OCI-LY3 (cell line): ENCODE data around the gene KIF3B.
A peak's percentile ranks its signal among the peaks of the same experiment; 100 is the strongest.
"Not testable (repeated sequence)": the region's sequence is repeated elsewhere in the genome, so short reads cannot be mapped to it uniquely, and the experiment has no call there.

ENCODE experiments used
- H2AFZ ChIP-seq: fragments of 200-600, 300-600 bp; shearing (Covaris generic); 2 replicates; pipeline ENCODE4 v1.6.0; 2014; ENCODE audit warnings: antibody characterized with exemption, low read depth, low read length
- H3K27ac ChIP-seq: fragments of 200-600, 300-600 bp; sonication (generic); 2 replicates; pipeline ENCODE4 v1.5.1; 2014; ENCODE audit warnings: mild to moderate bottlenecking, low read length, moderate library complexity, mixed read lengths
- H3K27me3 ChIP-seq: fragments of 200-600, 300-600 bp; sonication (generic); 2 replicates; pipeline ENCODE4 v1.6.1; 2014; ENCODE audit warnings: low read depth, low read length, mixed read lengths
- H3K36me3 ChIP-seq: fragments of 200-600, 300-600 bp; sonication (generic); replicated peaks from 2 replicates; pipeline ENCODE3; 2014; ENCODE audit warnings: low read depth, low read length, mixed read lengths
- H3K4me1 ChIP-seq: fragments of 300-600, 200-600 bp; sonication (generic); 2 replicates; pipeline ENCODE4 v1.6.1; 2014; ENCODE audit warnings: low read length, mixed read lengths
- H3K4me2 ChIP-seq: fragments of 200-600, 300-600 bp; sonication (generic); 2 replicates; pipeline ENCODE4 v1.6.1; 2014; ENCODE audit warnings: low read length, mixed read lengths
- H3K4me3 ChIP-seq: fragments of 300-600, 200-600 bp; sonication (generic); 2 replicates; pipeline ENCODE4 v1.5.1; 2014; ENCODE audit warnings: antibody characterized with exemption, mild to moderate bottlenecking, low read length, moderate library complexity
- H3K79me2 ChIP-seq: fragments of 300-600, 200-600 bp; shearing (Covaris generic); 2 replicates; pipeline ENCODE4 v1.6.1; 2014; ENCODE audit warnings: mild to moderate bottlenecking, low read length, mixed read lengths
- H3K9ac ChIP-seq: fragments of 300-600, 200-600 bp; shearing (Covaris generic); 2 replicates; pipeline ENCODE4 v1.6.0; 2014; ENCODE audit warnings: mild to moderate bottlenecking, low read length, moderate library complexity
- H3K9me3 ChIP-seq: fragments of 200-600, 300-600 bp; shearing (Covaris generic); 2 replicates; pipeline ENCODE4 v1.6.1; 2014; ENCODE audit warnings: low read length, mixed read lengths; ENCODE audit not compliant: insufficient read depth
- H4K20me1 ChIP-seq: fragments of 200-600, 300-600 bp; sonication (generic); 2 replicates; pipeline ENCODE4 v1.6.1; 2016; ENCODE audit warnings: low read length, mixed read lengths; ENCODE audit not compliant: insufficient read depth
- EZH2phosphoT487 ChIP-seq: fragments of 200-600 bp; shearing (Covaris generic); IDR thresholded peaks from 2 replicates; pipeline ENCODE4 v1.6.1; 2018; ENCODE audit warnings: antibody characterized with exemption, mixed run types, low read depth
- TF ChIP-seq, protein P1 (sequence below): fragments of 200-600, 300-600 bp; sonication (generic); IDR thresholded peaks from 2 replicates; pipeline ENCODE4 v1.5.1; 2014; ENCODE audit warnings: antibody characterized with exemption, low read length, low read depth

Gene KIF3B

DNA sequence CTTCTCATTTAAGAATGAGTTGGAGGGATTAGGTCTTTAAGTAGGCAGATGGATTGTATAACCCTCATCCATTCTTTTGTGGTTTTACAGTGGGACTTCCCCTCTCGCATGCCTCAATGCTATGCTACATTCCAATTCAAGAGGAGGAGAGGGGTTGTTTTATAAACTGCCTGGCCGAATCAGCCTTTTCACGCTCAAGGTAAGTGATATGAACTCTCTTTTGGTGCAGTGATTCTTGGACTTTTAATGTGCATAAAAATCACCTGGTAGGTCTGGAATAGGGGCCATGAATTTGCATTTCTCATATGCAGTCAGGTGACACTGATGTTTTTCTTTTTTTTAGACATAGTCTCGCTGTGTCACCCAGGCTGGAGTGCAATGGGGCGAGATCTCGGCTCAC lies 91.5 kb downstream of the KIF3B start:
- Histone ChIP-seq H3K4me3 (peak overlapping the region; percentile 65), H3K4me2 (peak overlapping the region; percentile 87), H2AFZ (no peak overlapping the region), H3K9ac (peak overlapping the region; percentile 5; the same call in 1 of the 2 replicates), H3K36me3 (peaks cover 20% of the 10 kb centered on the region), H3K27ac (peak overlapping the region; percentile 82), H3K27me3 (no peaks in the 10 kb centered on the region), H3K4me1 (peaks cover 63% of the 10 kb centered on the region), H3K9me3 (no peaks in the 10 kb centered on the region), H3K79me2 (peaks cover 95% of the 10 kb centered on the region), H4K20me1 (peaks cover 53% of the 10 kb centered on the region)
- TF ChIP-seq EZH2phosphoT487: no peak
- TF ChIP-seq, protein P1, sequence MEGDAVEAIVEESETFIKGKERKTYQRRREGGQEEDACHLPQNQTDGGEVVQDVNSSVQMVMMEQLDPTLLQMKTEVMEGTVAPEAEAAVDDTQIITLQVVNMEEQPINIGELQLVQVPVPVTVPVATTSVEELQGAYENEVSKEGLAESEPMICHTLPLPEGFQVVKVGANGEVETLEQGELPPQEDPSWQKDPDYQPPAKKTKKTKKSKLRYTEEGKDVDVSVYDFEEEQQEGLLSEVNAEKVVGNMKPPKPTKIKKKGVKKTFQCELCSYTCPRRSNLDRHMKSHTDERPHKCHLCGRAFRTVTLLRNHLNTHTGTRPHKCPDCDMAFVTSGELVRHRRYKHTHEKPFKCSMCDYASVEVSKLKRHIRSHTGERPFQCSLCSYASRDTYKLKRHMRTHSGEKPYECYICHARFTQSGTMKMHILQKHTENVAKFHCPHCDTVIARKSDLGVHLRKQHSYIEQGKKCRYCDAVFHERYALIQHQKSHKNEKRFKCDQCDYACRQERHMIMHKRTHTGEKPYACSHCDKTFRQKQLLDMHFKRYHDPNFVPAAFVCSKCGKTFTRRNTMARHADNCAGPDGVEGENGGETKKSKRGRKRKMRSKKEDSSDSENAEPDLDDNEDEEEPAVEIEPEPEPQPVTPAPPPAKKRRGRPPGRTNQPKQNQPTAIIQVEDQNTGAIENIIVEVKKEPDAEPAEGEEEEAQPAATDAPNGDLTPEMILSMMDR: no peak

DNA sequence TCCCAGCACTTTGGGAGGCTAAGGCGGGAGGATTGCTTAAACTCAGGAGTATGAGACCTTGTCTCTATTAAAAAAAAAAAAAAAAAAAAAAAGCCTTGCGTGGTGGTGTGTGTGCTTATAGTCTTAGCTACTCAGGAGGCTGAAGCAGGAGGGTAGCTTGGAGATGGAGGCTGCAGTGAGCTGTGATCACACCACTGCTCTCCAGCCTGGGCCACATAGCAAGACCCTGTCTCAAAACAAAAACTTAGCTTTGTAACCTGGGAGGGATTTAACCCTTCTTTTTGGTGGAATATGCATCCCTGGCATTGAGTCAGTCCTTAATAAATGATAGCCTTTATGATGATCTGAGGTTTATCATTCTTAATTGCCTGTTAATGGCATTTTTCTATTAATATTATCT lies 93.4 kb downstream of the KIF3B start:
- Histone ChIP-seq H3K79me2 (peaks cover 88% of the 10 kb centered on the region), H3K36me3 (peaks cover 26% of the 10 kb centered on the region), H4K20me1 (peaks cover 34% of the 10 kb centered on the region), H2AFZ (no peak overlapping the region), H3K27me3 (no peaks in the 10 kb centered on the region), H3K27ac (no peak overlapping the region), H3K9me3 (no peaks in the 10 kb centered on the region), H3K9ac (no peak overlapping the region), H3K4me1 (peaks cover 43% of the 10 kb centered on the region), H3K4me3 (no peak overlapping the region), H3K4me2 (no peak overlapping the region)
- TF ChIP-seq, protein P1: no peak

DNA sequence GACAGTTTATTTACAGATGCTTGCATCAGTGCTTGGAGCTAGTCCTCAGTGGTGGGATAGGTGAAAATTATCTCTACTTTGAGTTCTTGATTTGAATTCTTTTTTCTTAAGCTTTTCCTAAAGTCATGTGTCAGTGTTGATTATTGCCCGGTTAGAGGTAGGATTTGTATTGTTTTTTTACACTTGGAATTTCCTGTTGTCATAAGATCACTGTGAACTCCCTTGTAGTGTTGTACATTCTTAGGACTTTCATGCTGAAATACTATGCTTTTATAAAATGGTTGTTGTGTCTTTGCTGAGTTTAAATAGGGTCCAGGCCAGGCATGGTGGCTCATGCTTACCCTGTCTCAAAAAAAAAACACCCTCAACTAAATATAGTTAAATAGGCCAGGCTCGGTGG lies 101.0 kb downstream of the KIF3B start:
- no peak overlapping the region for H3K4me2 ChIP-seq
- no peaks in the 10 kb centered on the region for H3K9me3 ChIP-seq
- H3K36me3 ChIP-seq: peaks cover 13% of the 10 kb centered on the region
- H3K27me3 ChIP-seq: no peaks in the 10 kb centered on the region
- no peak overlapping the region for H3K27ac ChIP-seq
- H3K9ac ChIP-seq: no peak overlapping the region
- H3K79me2 ChIP-seq: peaks cover 50% of the 10 kb centered on the region
- no peaks in the 10 kb centered on the region for H3K4me1 ChIP-seq
- H4K20me1 ChIP-seq: peaks cover 17% of the 10 kb centered on the region
- H3K4me3 ChIP-seq: no peak overlapping the region
- no peak overlapping the region for H2AFZ ChIP-seq
- no peak for TF ChIP-seq EZH2phosphoT487
- TF ChIP-seq, protein P1: no peak

DNA sequence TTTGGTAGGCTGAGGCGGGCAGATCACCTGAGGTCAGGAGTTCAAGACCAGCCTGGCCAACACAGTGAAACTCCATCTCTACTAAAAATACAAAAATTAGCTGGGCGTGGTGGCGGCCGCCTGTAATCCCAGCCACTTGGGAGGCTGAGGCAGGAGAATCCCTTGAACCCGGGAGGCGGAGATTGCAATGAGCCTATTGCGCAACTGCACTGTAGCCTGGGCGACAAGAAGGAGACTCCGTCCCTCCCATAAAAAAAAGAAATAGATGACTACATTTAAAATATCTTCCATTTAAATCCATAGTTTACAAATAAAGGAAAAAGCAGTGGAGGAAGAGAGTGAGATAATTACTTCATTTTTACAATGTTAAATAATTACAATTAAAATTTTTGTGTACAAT lies 102.6 kb downstream of the KIF3B start:
- not testable (repeated sequence) for H3K27ac ChIP-seq, H3K4me2 ChIP-seq, H3K4me3 ChIP-seq, H3K4me1 ChIP-seq, H3K27me3 ChIP-seq, H3K9me3 ChIP-seq, H2AFZ ChIP-seq, H3K9ac ChIP-seq
- peaks cover 12% of the 10 kb centered on the region for H3K36me3 ChIP-seq
- peaks cover 29% of the 10 kb centered on the region for H4K20me1 ChIP-seq
- H3K79me2 ChIP-seq: peaks cover 56% of the 10 kb centered on the region

DNA sequence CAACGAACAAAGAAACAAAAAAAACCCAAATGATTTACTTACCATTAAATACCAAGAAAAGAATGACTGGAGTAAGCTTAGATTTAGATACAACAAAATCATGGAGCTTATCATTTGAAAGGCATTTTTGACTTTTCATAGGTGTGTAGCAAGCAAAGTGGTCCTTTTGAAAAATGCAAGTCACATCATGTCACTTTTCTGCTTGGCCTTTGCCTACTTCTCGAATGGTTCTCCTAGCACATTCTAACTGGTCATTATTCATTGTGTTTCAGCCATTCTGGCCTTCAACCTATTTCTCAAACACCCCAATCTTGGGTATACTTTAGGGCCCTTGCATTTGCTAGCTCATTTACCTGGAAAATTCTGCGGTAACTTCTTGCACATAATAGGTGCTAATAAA lies 103.3 kb downstream of the KIF3B start:
- H4K20me1 ChIP-seq: peaks cover 37% of the 10 kb centered on the region
- peaks cover 17% of the 10 kb centered on the region for H3K36me3 ChIP-seq

More for the DNA sequence above, 103.3 kb downstream of the KIF3B start:
- TF ChIP-seq EZH2phosphoT487: no peak
- TF ChIP-seq, protein P1: no peak
- Histone ChIP-seq H3K4me1 (no peaks in the 10 kb centered on the region), H3K79me2 (peaks cover 59% of the 10 kb centered on the region), H3K9ac (no peak overlapping the region), H3K4me3 (no peak overlapping the region), H3K27me3 (no peaks in the 10 kb centered on the region), H3K9me3 (no peaks in the 10 kb centered on the region), H3K4me2 (no peak overlapping the region), H2AFZ (no peak overlapping the region), H3K27ac (no peak overlapping the region)
